IPS DF 6.9 (cell line): ENCODE measurements around the gene DUSP10.

Source experiments
- DNase-seq: peaks from one replicate; pipeline ENCODE4 v3.0.0-alpha.2; 2013; ENCODE audit warnings: low read depth, low spot score
- H3K27ac ChIP-seq: one replicate; pipeline ENCODE4 v1.5.1; 2013; ENCODE audit warnings: low read length, control low read depth
- H3K27me3 ChIP-seq: 2 replicates; pipeline ENCODE4 v1.6.1; 2013; ENCODE audit warnings: mild to moderate bottlenecking, low read length; ENCODE audit not compliant: control insufficient read depth, insufficient read depth
- H3K36me3 ChIP-seq: 2 replicates; pipeline ENCODE4 v1.6.1; 2013; ENCODE audit warnings: low read length; ENCODE audit not compliant: control insufficient read depth, insufficient read depth
- H3K4me1 ChIP-seq: 2 replicates; pipeline ENCODE4 v1.6.1; 2013; ENCODE audit warnings: low read length; ENCODE audit not compliant: control insufficient read depth, insufficient read depth
- H3K4me3 ChIP-seq: 2 replicates; pipeline ENCODE4 v1.5.1; 2013; ENCODE audit warnings: mild to moderate bottlenecking, low read length
- H3K9me3 ChIP-seq: 2 replicates; pipeline ENCODE4 v1.6.1; 2013; ENCODE audit warnings: low read length, inconsistent platforms; ENCODE audit not compliant: control insufficient read depth, insufficient read depth
- WGBS: extraction: QIAGEN DNeasy Blood & Tissue Kit; methylation state at CpG from one replicate; pipeline ENCODE4 v1.1.7; 2013; ENCODE audit warnings: mixed read lengths, missing lambda C conversion rate; ENCODE audit not compliant: insufficient read length, insufficient coverage; 5-methylcytosine and 5-hydroxymethylcytosine counted together

DUSP10 gene

GRCh38 chr1:221747839-221748238 lies 6.0 kb upstream of the DUSP10 start:
- Histone ChIP-seq H3K4me3 (no peak overlapping the region), H3K27me3 (no peaks in the 10 kb centered on the region), H3K27ac (no peak overlapping the region), H3K9me3 (no peaks in the 10 kb centered on the region), H3K4me1 (no peaks in the 10 kb centered on the region), H3K36me3 (no peaks in the 10 kb centered on the region)
- no CpG with 5 or more reads among the region's 5 CpGs for WGBS
- DNase-seq, result no peak

GRCh38 chr1:221743416-221744208 lies 1.7 kb upstream of the DUSP10 start:
- no peaks in the 10 kb centered on the region for H3K9me3 ChIP-seq
- DNase-seq, result no peak
- H3K27me3 ChIP-seq, result peaks cover 11% of the 10 kb centered on the region; the same call in 1 of the 2 replicates
- H3K36me3 ChIP-seq, result no peaks in the 10 kb centered on the region
- peak overlapping the region; percentile 90; the same call in 1 of the 2 replicates for H3K4me3 ChIP-seq
- peaks cover 2% of the 10 kb centered on the region; the same call in 1 of the 2 replicates for H3K4me1 ChIP-seq
- WGBS, result no CpG with 5 or more reads among the region's 16 CpGs
- H3K27ac ChIP-seq, result no peak overlapping the region

- DNase-seq, result peak; percentile 43
- Histone ChIP-seq H3K4me3 (peak overlapping the region; percentile 90), H3K4me1 (peaks cover 2% of the 10 kb centered on the region; the same call in 1 of the 2 replicates), H3K27me3 (peaks cover 11% of the 10 kb centered on the region; the same call in 1 of the 2 replicates), H3K27ac (no peak overlapping the region), H3K36me3 (no peaks in the 10 kb centered on the region), H3K9me3 (no peaks in the 10 kb centered on the region)
- no CpG with 5 or more reads among the region's 98 CpGs for WGBS
Measured at GRCh38 chr1:221742555-221743415, 896 bp upstream of the DUSP10 start.

- no peak for DNase-seq
- Histone ChIP-seq H3K4me1 (peaks cover 2% of the 10 kb centered on the region; the same call in 1 of the 2 replicates), H3K27me3 (peaks cover 11% of the 10 kb centered on the region; the same call in 1 of the 2 replicates), H3K27ac (no peak overlapping the region), H3K9me3 (no peaks in the 10 kb centered on the region), H3K36me3 (no peaks in the 10 kb centered on the region), H3K4me3 (peak overlapping the region; percentile 57; the same call in 1 of the 2 replicates)
- WGBS, result no CpG with 5 or more reads among the region's 36 CpGs
Measured at GRCh38 chr1:221740993-221741702, 741 bp downstream of the DUSP10 start.

- Histone ChIP-seq H3K27me3 (peaks cover 11% of the 10 kb centered on the region; the same call in 1 of the 2 replicates), H3K4me3 (peak overlapping the region; percentile 57; the same call in 1 of the 2 replicates), H3K9me3 (no peaks in the 10 kb centered on the region), H3K36me3 (no peaks in the 10 kb centered on the region), H3K27ac (no peak overlapping the region), H3K4me1 (peaks cover 2% of the 10 kb centered on the region; the same call in 1 of the 2 replicates)
- whole genome bisulfite sequencing, result no CpG with 5 or more reads among the region's 11 CpGs
- no peak for DNase-seq
Measured at GRCh38 chr1:221740369-221740992, 1.4 kb downstream of the DUSP10 start.

GRCh38 chr1:221739677-221740025 lies 2.2 kb downstream of the DUSP10 start:
- Histone ChIP-seq H3K4me3 (no peak overlapping the region), H3K36me3 (no peaks in the 10 kb centered on the region), H3K27me3 (peaks cover 11% of the 10 kb centered on the region; the same call in 1 of the 2 replicates), H3K9me3 (no peaks in the 10 kb centered on the region), H3K4me1 (peaks cover 2% of the 10 kb centered on the region; the same call in 1 of the 2 replicates), H3K27ac (no peak overlapping the region)
- WGBS, result no CpG with 5 or more reads among the region's 6 CpGs
- no peak for DNase-seq

- no peaks in the 10 kb centered on the region for H3K9me3 ChIP-seq
- H3K4me1 ChIP-seq, result peaks cover 2% of the 10 kb centered on the region; the same call in 1 of the 2 replicates
- no peak for DNase-seq
- no peaks in the 10 kb centered on the region for H3K36me3 ChIP-seq
- H3K4me3 ChIP-seq, result no peak overlapping the region
- peaks cover 11% of the 10 kb centered on the region; the same call in 1 of the 2 replicates for H3K27me3 ChIP-seq
- no CpG with 5 or more reads among the region's 14 CpGs for whole genome bisulfite sequencing
- H3K27ac ChIP-seq, result no peak overlapping the region
Measured at GRCh38 chr1:221739018-221739676, 2.7 kb downstream of the DUSP10 start.

GRCh38 chr1:221736714-221737113 lies 5.2 kb downstream of the DUSP10 start:
- H3K9me3 ChIP-seq, result no peaks in the 10 kb centered on the region
- no peak for DNase-seq
- H3K36me3 ChIP-seq, result no peaks in the 10 kb centered on the region
- no peak overlapping the region for H3K4me3 ChIP-seq
- peaks cover 11% of the 10 kb centered on the region; the same call in 1 of the 2 replicates for H3K27me3 ChIP-seq
- no peak overlapping the region for H3K27ac ChIP-seq
- no CpG with 5 or more reads among the region's 8 CpGs for WGBS
- peaks cover 2% of the 10 kb centered on the region; the same call in 1 of the 2 replicates for H3K4me1 ChIP-seq

GRCh38 chr1:221735999-221736398 lies 5.9 kb downstream of the DUSP10 start:
- WGBS, result no CpG with 5 or more reads among the region's 2 CpGs
- H3K27me3 ChIP-seq, result peaks cover 11% of the 10 kb centered on the region; the same call in 1 of the 2 replicates
- peaks cover 2% of the 10 kb centered on the region; the same call in 1 of the 2 replicates for H3K4me1 ChIP-seq

More at GRCh38 chr1:221735999-221736398, 5.9 kb downstream of the DUSP10 start:
- no peaks in the 10 kb centered on the region for H3K36me3 ChIP-seq
- H3K4me3 ChIP-seq, result no peak overlapping the region
- H3K27ac ChIP-seq, result no peak overlapping the region
- no peak for DNase-seq
- no peaks in the 10 kb centered on the region for H3K9me3 ChIP-seq
